Activated CD8-positive, alpha-beta T cell treated with anti-CD3 and anti-CD28 coated beads for 36 hours (primary cell): ENCODE data around the gene SPDYE18. TPM values are rescaled to one million over a fixed set of nuclear protein-coding genes. Genes with fewer than 3 reads are reported as not detected.
"Not testable (repeated sequence)": the region's sequence is repeated elsewhere in the genome, so short reads cannot be mapped to it uniquely, and the experiment has no call there.

Experiments used
- ATAC-seq: fragments of 200-7000 bp; cut with Tn5 transposase; one replicate; pipeline ENCODE4 v1.10.0; 2021; ENCODE audit warnings: mild to moderate bottlenecking, moderate library complexity
- CTCF ChIA-PET: fragments of 350-600 bp; sonication (Branson Sonifier 250); formaldehyde crosslinking; loops from one replicate; lab custom pipeline; 2021; ENCODE audit warnings: antibody characterized with exemption; lab: Charles Lee
- POLR2A ChIA-PET: fragments of 350-600 bp; sonication (Branson Sonifier 250); formaldehyde crosslinking; loops from one replicate; lab custom pipeline; 2021; ENCODE audit warnings: antibody characterized with exemption; lab: Charles Lee
- DNase-seq: peaks from one replicate; pipeline ENCODE4 v3.0.0-alpha.2; 2020
- H3K27ac Mint-ChIP-seq: one replicate; pipeline ENCODE4 v1.8.0; 2021; ENCODE audit warnings: mild to moderate bottlenecking, mixed read lengths
- H3K27me3 Mint-ChIP-seq: one replicate; pipeline ENCODE4 v1.8.0; 2021; ENCODE audit warnings: mixed read lengths
- H3K36me3 Mint-ChIP-seq: one replicate; pipeline ENCODE4 v1.8.0; 2021; ENCODE audit warnings: low read depth, mixed read lengths
- H3K4me1 Mint-ChIP-seq: one replicate; pipeline ENCODE4 v1.8.0; 2021; ENCODE audit warnings: low read depth, mixed read lengths
- H3K4me3 Mint-ChIP-seq: one replicate; pipeline ENCODE4 v1.8.0; 2021; ENCODE audit warnings: mild to moderate bottlenecking, moderate library complexity, mixed read lengths
- H3K9me3 Mint-ChIP-seq: one replicate; pipeline ENCODE4 v1.8.0; 2021; ENCODE audit warnings: mixed read lengths
- intact Hi-C: fragments of 100-400 bp; cut with micrococcal nuclease; formaldehyde crosslinking; loops from one replicate; pipeline ENCODE4 v1.10.0; 2022
- total RNA-seq, 2 experiments: library from RNA; stranded (reverse); gene quantifications; one replicate each; pipeline ENCODE4 v1.2.3, GENCODE V29; 2021

SPDYE18 gene
- total RNA-seq, 2 experiments from 2014 or later: 0.56 TPM; not detected in 1

DNA sequence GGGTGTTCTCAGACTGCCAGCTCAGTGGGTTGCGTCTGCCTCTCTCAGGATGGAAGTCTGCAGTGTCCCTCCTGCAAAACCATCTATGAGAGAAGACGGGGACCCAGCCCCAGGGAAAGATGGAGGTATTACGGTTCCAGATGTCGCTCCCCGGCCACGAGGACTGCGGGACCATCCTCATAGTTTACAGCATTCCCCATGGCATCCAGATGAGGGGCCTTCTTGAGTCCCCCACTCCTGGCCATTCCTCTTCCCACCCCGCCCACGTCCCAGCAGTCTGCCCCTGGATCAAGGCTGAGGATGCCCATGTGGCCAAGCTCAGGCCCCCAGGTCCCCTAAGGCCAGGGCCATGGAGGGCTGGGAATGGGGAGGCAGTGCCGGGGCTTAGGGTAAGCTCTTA is 59.1 kb downstream of the SPDYE18 start:
- POLR2A ChIA-PET, H3K27ac Mint-ChIP-seq, ATAC-seq, H3K36me3 Mint-ChIP-seq, DNase-seq, H3K9me3 Mint-ChIP-seq, H3K4me1 Mint-ChIP-seq, intact Hi-C loops, H3K4me3 Mint-ChIP-seq, CTCF ChIA-PET, H3K27me3 Mint-ChIP-seq: not testable (repeated sequence)

- CTCF ChIA-PET, POLR2A ChIA-PET, H3K27me3 Mint-ChIP-seq, ATAC-seq, intact Hi-C loops, H3K9me3 Mint-ChIP-seq, H3K27ac Mint-ChIP-seq, H3K36me3 Mint-ChIP-seq, H3K4me3 Mint-ChIP-seq, DNase-seq, H3K4me1 Mint-ChIP-seq: not testable (repeated sequence)
These were observed 59.6 kb downstream of the SPDYE18 start for GRCh38 chr7:77002678-77003233.

GRCh38 chr7:77002104-77002503 is 60.3 kb downstream of the SPDYE18 start:
- H3K27me3 Mint-ChIP-seq, H3K9me3 Mint-ChIP-seq, H3K4me3 Mint-ChIP-seq, ATAC-seq, intact Hi-C loops, H3K36me3 Mint-ChIP-seq, H3K4me1 Mint-ChIP-seq, POLR2A ChIA-PET, CTCF ChIA-PET, H3K27ac Mint-ChIP-seq, DNase-seq: not testable (repeated sequence)

Other genes starting within 250 kb of the SPDYE18 start
- not detected for gene SPDYE17, start 30.2 kb downstream of the SPDYE18 start, total RNA-seq
- 1 to 10 TPM; 2.1 to 2.6 TPM for gene CCDC146, start 60.1 kb upstream of the SPDYE18 start, total RNA-seq
- under 1 TPM; 0.63 to 0.95 TPM for gene FGL2, start 137.3 kb upstream of the SPDYE18 start, total RNA-seq